Cerebellar nuclear complex (tissue), 1 donor: ENCODE measurements around the gene PPP1R2B.
"Not testable (repeated sequence)": the region's sequence is repeated elsewhere in the genome, so short reads cannot be mapped to it uniquely, and the experiment has no call there.

Source experiments
- DNase-seq, 2 experiments: peaks; one replicate each; lab custom pipeline; 2025; lab: John Stamatoyannopoulos, UW

PPP1R2B gene

DNA sequence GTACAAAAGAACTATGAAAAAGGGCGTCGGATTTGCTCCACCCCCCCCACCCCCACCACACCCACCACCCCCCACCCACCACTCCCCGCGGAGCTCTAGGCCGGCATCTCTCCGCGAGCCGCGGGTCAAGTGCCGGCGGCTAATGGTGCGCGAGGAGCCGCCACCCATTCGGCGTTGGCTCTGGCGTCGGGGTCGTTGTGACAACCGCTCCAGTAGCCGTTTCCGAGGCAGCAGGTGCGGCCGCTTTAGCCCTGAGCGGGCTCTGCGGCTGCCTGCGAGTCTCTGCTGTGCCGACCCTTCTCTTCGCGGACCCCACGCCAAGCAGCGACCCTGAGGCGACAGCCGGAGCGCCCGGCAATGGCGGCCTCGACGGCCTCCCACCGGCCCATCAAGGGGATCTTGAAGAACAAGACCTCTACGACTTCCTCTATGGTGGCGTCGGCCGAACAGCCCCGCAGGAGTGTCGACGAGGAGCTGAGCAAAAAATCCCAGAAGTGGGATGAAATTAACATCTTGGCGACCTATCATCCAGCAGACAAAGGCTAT is at the start of gene PPP1R2B:
TSS of gene PPP1R2B (plus strand) at position 90 of the 546 bp plus-strand sequence. CDS start at position 358, 268 bp downstream.
- DNase-seq: no peak

GRCh38 chr5:156800929-156801328 is 49.2 kb upstream of the PPP1R2B start:
- no peak for DNase-seq

DNA sequence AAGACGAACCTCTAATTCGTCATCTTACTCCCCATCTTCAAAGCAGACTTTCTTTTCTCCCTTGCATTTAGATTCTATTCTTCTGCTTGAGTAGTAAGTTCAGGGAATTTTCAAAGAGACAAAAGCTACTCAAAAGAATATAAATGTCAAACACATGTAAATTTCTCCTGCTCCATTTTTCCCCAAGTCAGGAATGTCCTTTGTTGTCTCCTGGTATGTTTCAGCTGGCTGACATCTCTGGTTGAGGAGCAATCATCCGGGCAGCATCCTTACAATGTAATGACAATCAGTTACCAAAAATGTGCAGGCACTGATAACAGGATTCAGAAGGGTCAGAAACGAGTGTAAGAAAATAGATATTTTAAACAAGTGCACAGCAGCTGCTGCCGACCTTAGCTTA is 47.6 kb upstream of the PPP1R2B start:
- DNase-seq: no peak

DNA sequence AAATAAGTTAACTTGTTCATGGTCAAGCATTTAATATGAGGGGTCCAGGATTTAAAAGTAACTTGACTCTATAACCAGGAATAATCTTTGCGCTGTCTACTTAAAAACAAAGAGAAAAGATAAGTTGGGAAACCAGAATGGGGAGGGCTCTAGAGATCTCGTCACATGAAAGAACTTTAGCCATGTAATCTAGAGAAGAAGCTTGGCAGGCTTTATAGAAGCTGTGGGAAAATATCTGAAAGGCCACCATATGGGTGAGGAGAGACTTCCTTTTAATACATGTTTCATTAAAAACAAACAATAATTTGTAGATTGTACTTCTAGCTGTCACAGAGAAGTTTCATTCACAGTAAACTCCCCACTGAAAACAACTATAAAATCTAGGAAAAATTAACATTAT is 46.7 kb upstream of the PPP1R2B start:
- DNase-seq: no peak

- no peak for DNase-seq
Measured at GRCh38 chr5:156812959-156813358, 37.1 kb upstream of the PPP1R2B start.

DNA sequence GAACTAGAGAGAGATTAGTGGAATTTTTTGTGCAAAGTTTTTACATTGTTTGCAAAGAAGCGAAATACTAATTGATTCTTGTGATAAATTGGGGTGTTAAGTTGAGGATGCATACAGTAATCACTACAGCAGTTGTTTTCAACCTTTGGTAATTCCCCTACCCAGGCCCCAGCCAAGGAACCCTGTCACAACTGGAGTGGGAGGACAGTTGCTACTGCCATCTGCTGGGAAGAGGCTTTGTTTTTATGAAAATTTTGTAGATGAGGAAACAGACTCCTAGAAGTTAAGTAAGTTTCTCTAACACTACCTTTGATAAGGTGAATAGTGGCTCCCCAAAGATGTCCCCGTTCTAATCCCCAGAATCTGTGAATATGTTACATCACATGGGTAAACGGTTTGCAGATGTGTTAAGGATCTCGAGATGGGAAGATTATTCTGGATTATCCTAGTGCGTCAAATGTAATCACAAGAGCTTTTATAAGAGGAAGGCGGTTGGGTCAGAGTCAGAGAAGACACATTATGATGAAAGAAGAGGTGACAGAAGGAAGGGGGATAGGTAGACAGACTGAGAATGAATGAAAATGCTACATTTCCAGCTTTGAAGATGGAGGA is 34.0 kb upstream of the PPP1R2B start:
- DNase-seq: no peak

DNA sequence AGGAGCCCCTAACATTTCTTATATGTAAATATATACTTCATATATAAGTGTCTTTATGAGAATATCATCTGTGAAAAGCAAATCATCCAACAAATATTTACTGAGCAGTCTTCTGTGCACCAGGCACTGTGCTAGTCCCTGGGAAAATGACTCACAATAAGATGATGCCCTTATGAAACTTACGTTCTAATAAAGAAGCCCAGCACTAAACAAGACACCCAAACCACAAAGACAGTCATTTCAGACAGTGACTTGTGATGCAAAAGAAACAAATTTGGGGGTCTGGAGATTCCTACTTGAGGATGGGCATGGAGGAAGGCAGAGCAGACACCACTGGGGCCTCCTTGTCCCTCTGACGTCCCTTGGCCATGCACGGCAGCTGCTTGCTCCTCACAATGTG is 30.6 kb upstream of the PPP1R2B start:
- DNase-seq: no peak

DNA sequence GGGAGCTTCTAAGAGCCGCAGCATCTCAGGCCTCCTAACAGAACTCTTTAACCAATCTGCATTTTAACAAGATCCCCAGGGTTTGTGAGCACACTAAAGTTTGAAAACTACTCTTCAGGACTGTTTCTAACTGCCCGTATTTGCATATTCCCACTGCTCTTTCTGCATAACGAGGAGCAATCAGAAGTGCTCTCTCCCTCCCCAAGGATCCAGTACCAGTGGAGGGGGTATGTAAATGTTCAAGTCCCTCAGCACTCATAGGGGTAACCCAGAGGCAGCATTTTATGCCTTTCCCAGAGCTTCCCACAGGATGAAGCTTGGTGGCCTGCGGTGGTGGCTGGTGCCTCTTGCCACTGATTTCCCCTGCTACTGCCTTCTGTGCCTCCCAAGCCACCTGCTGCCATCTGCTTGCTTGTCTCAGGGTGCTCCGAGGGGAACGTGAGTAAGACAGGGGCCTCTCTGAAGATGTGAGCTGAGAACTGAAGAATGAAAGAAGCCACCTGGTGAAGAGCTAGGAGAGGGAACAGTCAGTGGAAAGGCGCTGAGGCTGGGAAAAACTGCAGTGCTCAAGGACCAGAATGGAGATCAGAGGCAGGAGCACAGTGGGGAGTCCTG is 30.0 kb upstream of the PPP1R2B start:
- DNase-seq: no peak

GRCh38 chr5:156824241-156824640 is 25.9 kb upstream of the PPP1R2B start:
- no peak for DNase-seq

GRCh38 chr5:156824800-156825199 is 25.3 kb upstream of the PPP1R2B start:
- no peak for DNase-seq

DNA sequence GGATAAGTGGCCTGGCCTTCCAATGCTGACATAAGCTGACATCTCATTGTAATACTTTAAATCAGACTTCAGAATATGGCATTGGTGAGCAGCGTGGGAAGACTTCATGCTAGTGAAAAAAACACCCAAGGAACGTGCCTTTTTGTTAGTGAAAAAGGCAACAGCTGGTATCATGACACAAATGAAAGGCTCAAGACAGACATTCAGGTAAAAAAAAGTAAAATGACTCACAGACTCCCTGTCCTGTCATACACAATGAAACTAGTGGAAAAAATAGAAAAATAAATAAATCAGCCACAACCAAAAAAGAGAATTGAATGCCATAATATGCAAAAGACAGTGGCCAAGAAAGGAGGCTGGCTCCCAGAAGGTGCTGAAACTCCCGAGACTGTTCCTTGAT is 24.4 kb upstream of the PPP1R2B start:
- no peak for DNase-seq

GRCh38 chr5:156826150-156826549 is 23.9 kb upstream of the PPP1R2B start:
- DNase-seq: no peak

DNA sequence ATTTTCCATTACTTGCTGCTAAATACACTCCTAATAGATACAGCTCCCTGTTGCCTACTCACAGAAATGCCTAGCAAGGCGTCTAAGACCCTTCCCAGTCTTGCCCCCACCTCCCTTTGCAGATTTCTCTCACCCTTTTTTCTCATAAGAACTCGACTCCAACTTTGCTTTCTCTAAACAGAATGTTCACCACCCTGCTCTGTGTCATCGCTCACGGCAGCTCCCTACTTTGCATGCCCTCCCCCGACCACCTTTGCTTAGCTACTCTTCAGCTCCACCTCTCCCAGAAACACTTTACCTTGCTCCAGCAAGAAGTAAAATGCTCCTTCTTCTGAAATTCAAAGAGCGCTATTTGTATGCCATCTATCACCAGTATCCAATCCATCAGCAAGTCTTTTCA is 15.2 kb upstream of the PPP1R2B start:
- no peak for DNase-seq

- no peak for DNase-seq
Measured at GRCh38 chr5:156835905-156836304, 14.2 kb upstream of the PPP1R2B start.

- no peak for DNase-seq
Measured at GRCh38 chr5:156836846-156837245, 13.2 kb upstream of the PPP1R2B start.

- DNase-seq: no peak
Measured at GRCh38 chr5:156838961-156839360, 11.1 kb upstream of the PPP1R2B start.

GRCh38 chr5:156841737-156842136 is 8.4 kb upstream of the PPP1R2B start:
- no peak for DNase-seq

DNA sequence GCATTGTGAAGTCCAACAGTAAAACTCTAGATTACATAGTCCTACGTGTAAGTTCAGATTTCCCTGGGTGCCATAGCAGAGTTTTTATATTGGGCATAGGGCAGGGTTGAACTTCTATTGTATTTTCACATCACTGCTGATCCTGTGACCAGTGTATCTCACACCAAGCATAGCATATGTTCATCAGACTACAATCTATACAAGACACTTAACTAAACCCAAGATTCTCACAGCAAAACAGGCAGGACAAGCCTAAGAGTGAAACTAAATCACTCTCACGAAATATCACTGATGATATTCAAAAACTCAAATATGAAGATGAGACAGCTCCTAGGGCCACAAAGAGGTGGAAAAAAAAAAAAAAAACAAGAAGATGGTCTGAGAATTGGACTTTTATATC is 3.2 kb upstream of the PPP1R2B start:
- DNase-seq: no peak

DNA sequence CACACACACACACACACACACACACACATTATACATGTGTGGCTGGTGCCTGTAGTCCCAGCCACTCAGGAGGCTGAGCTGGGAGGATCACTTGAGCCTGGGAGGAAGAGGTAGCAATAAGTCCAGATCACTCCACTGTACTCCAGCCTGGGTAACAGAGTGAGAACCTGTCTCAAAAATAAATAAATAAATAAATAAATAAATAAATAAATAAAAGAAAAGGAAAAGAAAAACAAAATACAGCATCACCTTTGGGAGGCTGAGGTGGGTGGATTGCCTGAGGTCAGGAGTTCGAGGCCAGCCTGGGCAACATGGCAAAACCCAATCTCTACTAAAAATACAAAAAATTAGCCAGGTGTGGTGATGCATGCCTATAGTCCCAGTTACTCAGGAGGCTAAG is 1.6 kb upstream of the PPP1R2B start:
- DNase-seq: not testable (repeated sequence)

GRCh38 chr5:156851880-156852279 is 1.8 kb downstream of the PPP1R2B start:
- no peak for DNase-seq

GRCh38 chr5:156853055-156853454 is 3.0 kb downstream of the PPP1R2B start:
- DNase-seq: not testable (repeated sequence)

DNA sequence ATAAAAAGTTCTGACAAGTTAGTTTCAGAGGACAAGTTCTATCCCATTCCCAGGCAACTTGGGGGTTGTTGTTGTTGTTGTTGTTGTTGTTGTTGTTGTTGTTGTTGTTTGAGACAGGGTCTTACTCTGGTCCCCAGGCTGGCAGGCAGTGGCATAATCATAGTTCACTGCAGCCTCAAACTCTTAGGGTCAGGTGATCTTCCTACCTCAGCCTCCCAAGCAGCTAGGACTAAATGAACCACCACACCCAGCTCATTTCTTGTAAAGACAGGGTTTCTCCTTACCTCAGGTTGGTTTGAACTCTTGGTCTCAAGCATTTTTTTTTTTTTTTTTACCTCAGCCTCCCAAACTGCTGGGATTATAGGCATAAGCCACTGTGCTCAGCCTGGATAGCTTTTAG is 15.3 kb downstream of the PPP1R2B start:
- no peak for DNase-seq

DNA sequence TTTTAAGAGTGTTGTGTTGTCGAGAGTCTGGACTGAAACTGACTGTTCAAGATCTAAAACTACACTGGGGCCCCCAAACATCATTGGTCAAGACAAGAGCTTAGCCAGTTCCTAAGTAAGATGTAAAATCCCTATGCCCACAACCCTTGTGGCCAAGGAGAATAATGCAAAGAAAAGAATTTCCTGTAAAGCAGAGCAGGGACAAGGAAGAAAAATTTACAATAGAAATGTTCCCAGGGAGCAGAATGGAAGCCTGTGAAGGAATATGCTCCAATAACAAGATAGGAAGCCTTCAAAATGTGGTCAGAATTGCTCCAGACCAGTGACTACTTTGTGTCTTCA is 20.4 kb downstream of the PPP1R2B start:
- DNase-seq: no peak

DNA sequence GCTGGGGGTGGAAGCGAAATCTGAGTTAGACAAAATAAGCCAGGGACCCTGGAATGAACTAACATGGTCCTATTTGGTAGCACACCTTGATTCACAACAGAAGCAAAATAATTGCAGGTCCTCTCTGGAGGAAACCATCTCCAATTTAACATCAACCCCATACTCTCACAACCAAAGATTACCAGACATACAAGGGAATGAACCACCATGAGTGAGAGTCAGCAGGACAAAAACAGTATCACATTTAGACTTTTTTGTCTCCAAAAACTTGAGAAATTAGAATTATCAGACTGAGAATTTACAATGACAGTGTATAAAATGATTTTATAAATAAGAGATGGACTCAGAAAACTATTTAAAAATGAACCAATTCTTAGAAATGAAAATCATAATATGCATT is 21.1 kb downstream of the PPP1R2B start:
- DNase-seq: no peak
